ENCODE data around the gene WDR91.

GRCh38 chr7:135169141-135169963 is 42.0 kb downstream of the WDR91 start:
- TF ChIP-seq CTCF (IDR thresholded peaks at IDR 0.05; ENCODE audit: extremely low read depth in 1 of 2, insufficient read depth in 1 of 2, low read depth in 1 of 2, low read length in 2 of 2) (peak; percentile 30 to 46), GATA2 (IDR thresholded peaks at IDR 0.05; ENCODE audit: insufficient read depth, insufficient read length, low read depth, low read length) (no peak), POLR2A (IDR thresholded peaks at IDR 0.05; ENCODE audit: low read depth, low read length) (no peak), EZH2 (IDR thresholded peaks at IDR 0.05; ENCODE audit: borderline replicate concordance, low read depth, low read length, severe bottlenecking) (no peak), POLR2AphosphoS5 (IDR thresholded peaks at IDR 0.05; ENCODE audit: insufficient read depth, low read depth, low read length) (no peak), MYC (IDR thresholded peaks at IDR 0.05; ENCODE audit: low read depth, low read length) (no peak), MAX (IDR thresholded peaks at IDR 0.05; ENCODE audit: insufficient read depth, insufficient read length) (no peak)

All from endothelial cell of umbilical vein (primary cell).